Measurements from ENCODE around the gene LPAR2.

The LPAR2 gene

DNA sequence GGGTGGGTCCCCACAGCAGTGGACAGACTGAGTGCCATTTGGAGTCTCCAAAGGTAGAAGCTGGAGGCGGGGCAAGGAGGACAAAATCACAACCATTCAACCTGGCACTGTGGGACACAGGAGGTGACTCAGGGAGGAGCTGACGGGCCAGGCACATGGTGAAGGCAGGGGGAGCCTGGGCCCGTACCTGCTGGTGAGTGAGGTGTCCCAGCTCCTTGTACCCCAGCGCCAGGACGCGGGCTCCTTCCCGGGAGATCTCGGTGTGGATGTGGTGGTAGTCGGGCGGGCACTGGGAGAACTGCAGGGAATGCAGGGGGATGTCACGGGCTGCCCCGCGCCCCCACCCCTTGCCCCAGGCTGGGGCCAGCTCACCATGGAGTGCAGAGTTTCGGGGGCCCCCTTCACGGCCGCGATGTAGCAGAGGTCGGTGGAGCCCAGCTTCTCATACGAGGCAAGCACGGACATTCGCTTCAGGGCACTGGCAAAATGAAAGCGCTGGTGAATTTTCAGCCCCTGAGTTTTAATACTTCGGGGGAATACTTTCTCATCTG is 25.7 kb upstream of the LPAR2 start:
- H3K4me3 ChIP-seq (ENCODE audit: low read depth, low read length), result no peak overlapping the region
- no peak overlapping the region for H3K4me2 ChIP-seq (ENCODE audit: low read length)
- H3K4me1 ChIP-seq, result no peaks in the 10 kb centered on the region
- no peak for TF ChIP-seq CTCF (IDR thresholded peaks at IDR 0.05)
- H2AFZ ChIP-seq, result no peak overlapping the region
- no peak overlapping the region for H3K27ac ChIP-seq
- no peaks in the 10 kb centered on the region for H3K9me3 ChIP-seq (ENCODE audit: control insufficient read depth, low read length)
- no peak overlapping the region for H3K9ac ChIP-seq
- H3K79me2 ChIP-seq, result peaks cover 2% of the 10 kb centered on the region
- H3K27me3 ChIP-seq (ENCODE audit: control insufficient read depth, insufficient read depth, low read length), result no peaks in the 10 kb centered on the region
- no peaks in the 10 kb centered on the region for H3K36me3 ChIP-seq (ENCODE audit: control insufficient read depth, insufficient read depth, low read length)

DNA sequence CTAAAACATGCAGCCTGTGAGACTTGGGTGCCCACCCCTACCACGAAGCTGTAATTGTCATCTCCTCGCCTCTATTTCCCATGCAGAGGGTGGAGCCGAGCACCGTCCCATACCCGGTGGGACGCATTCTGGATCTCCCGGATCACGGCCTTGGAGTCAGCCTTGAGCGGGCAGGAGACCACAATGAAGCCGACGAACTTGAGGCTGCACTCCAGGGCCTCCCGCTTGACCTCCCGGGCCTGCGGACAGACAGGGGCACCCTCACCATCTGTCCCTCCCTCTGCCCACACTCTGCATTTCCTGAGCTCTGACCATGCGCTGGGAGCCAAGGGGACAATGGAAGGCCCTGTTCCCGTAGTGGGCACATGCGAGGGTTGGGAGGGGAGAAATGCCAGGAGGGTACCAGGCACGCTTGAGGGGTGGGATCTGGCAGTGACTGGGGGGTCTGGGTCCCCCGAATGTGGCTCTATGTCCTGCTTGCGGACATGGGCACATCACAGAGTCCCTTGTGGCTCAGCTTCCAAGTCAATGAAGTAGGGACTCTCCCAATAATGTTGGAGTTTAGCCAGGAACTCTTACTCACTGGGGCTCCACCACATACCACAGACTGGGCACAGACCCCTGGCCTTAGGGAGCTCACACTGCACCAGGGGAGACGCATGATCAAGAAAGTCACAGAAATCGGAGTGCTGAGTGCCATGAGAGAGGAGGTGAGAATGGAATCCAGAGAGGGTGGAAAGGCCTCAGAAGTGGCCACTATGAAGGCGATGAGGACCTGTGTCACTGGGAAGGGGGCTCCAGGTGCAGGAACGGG is 24.7 kb upstream of the LPAR2 start:
- Histone ChIP-seq H3K9ac (no peak overlapping the region), H2AFZ (no peak overlapping the region), H3K27ac (no peak overlapping the region), H3K4me3 (ENCODE audit: low read depth, low read length) (no peak overlapping the region), H3K79me2 (peaks cover 2% of the 10 kb centered on the region), H3K27me3 (ENCODE audit: control insufficient read depth, insufficient read depth, low read length) (no peaks in the 10 kb centered on the region), H3K4me1 (no peaks in the 10 kb centered on the region), H3K9me3 (ENCODE audit: control insufficient read depth, low read length) (no peaks in the 10 kb centered on the region), H3K4me2 (ENCODE audit: low read length) (no peak overlapping the region), H3K36me3 (ENCODE audit: control insufficient read depth, insufficient read depth, low read length) (no peaks in the 10 kb centered on the region)
- TF ChIP-seq CTCF (IDR thresholded peaks at IDR 0.05), result no peak

- no peak overlapping the region for H3K9ac ChIP-seq
- no peak overlapping the region for H3K27ac ChIP-seq
- peaks cover 2% of the 10 kb centered on the region for H3K79me2 ChIP-seq
- no peak for TF ChIP-seq CTCF (IDR thresholded peaks at IDR 0.05)
- no peak overlapping the region for H3K4me3 ChIP-seq (ENCODE audit: low read depth, low read length)
- H3K9me3 ChIP-seq (ENCODE audit: control insufficient read depth, low read length), result no peaks in the 10 kb centered on the region
- H3K36me3 ChIP-seq (ENCODE audit: control insufficient read depth, insufficient read depth, low read length), result no peaks in the 10 kb centered on the region
- no peak overlapping the region for H3K4me2 ChIP-seq (ENCODE audit: low read length)
- no peak overlapping the region for H2AFZ ChIP-seq
- H3K4me1 ChIP-seq, result no peaks in the 10 kb centered on the region
- no peaks in the 10 kb centered on the region for H3K27me3 ChIP-seq (ENCODE audit: control insufficient read depth, insufficient read depth, low read length)
Measured at GRCh38 chr19:19651076-19651475, 23.1 kb upstream of the LPAR2 start.

GRCh38 chr19:19650331-19650730 is 22.3 kb upstream of the LPAR2 start:
- Histone ChIP-seq H3K79me2 (peaks cover 2% of the 10 kb centered on the region), H3K36me3 (ENCODE audit: control insufficient read depth, insufficient read depth, low read length) (no peaks in the 10 kb centered on the region), H3K9ac (no peak overlapping the region), H3K4me3 (ENCODE audit: low read depth, low read length) (no peak overlapping the region), H3K4me1 (no peaks in the 10 kb centered on the region), H3K27me3 (ENCODE audit: control insufficient read depth, insufficient read depth, low read length) (no peaks in the 10 kb centered on the region), H3K4me2 (ENCODE audit: low read length) (no peak overlapping the region), H3K9me3 (ENCODE audit: control insufficient read depth, low read length) (no peaks in the 10 kb centered on the region), H2AFZ (no peak overlapping the region), H3K27ac (no peak overlapping the region)
- no peak for TF ChIP-seq CTCF (IDR thresholded peaks at IDR 0.05)

DNA sequence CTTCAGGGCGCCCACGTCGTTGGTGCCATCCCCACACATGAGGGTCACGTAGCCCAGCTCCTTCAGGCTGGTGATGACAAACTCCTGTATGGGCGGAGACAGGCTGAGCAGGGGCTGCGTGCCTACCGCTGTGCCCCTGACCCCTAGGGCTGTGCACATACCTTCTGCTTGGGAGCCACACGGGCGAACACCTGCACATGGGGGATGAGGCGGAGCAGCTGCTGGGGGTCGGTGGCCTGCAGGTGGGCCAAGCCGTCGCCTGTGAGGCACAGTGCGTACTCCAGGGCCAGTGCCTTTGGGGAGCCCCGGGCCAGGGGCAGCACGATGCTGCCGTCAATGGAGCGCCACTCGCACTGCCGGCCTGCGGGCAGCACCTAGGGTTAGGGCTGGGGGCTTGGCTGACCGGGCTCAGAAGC is 21.6 kb upstream of the LPAR2 start:
- TF ChIP-seq CTCF (IDR thresholded peaks at IDR 0.05), result no peak
- H3K27me3 ChIP-seq (ENCODE audit: control insufficient read depth, insufficient read depth, low read length), result no peaks in the 10 kb centered on the region
- no peak overlapping the region for H3K4me2 ChIP-seq (ENCODE audit: low read length)
- no peaks in the 10 kb centered on the region for H3K4me1 ChIP-seq
- H3K79me2 ChIP-seq, result peaks cover 2% of the 10 kb centered on the region
- no peak overlapping the region for H2AFZ ChIP-seq
- no peak overlapping the region for H3K9ac ChIP-seq
- no peaks in the 10 kb centered on the region for H3K9me3 ChIP-seq (ENCODE audit: control insufficient read depth, low read length)
- no peak overlapping the region for H3K4me3 ChIP-seq (ENCODE audit: low read depth, low read length)
- no peak overlapping the region for H3K27ac ChIP-seq
- H3K36me3 ChIP-seq (ENCODE audit: control insufficient read depth, insufficient read depth, low read length), result no peaks in the 10 kb centered on the region
